DOHH2 (cell line): ENCODE results near the gene SHCBP1L.

Experiments
- H3F3A ChIP-seq: fragments of 200-600 bp; sonication (generic), shearing (Covaris generic); 2 replicates; pipeline ENCODE4 v1.6.0; 2016; ENCODE audit warnings: antibody characterized with exemption, mild to moderate bottlenecking; ENCODE audit not compliant: control insufficient read depth, insufficient read depth
- H3K27ac ChIP-seq: fragments of 200-600 bp; sonication (generic); 2 replicates; pipeline ENCODE4 v1.5.1; 2014; ENCODE audit warnings: low read depth, mild to moderate bottlenecking, low read length, moderate library complexity
- H3K27me3 ChIP-seq: fragments of 200-600 bp; sonication (generic); 2 replicates; pipeline ENCODE4 v1.6.1; 2014; ENCODE audit warnings: mild to moderate bottlenecking, low read length, mixed read lengths; ENCODE audit not compliant: control insufficient read depth
- H3K36me3 ChIP-seq: fragments of 200-600 bp; sonication (generic); 2 replicates; pipeline ENCODE4 v1.6.1; 2014; ENCODE audit warnings: mild to moderate bottlenecking, low read length, moderate library complexity, mixed read lengths; ENCODE audit not compliant: control insufficient read depth
- H3K4me1 ChIP-seq: fragments of 200-600 bp; sonication (generic); 2 replicates; pipeline ENCODE4 v1.6.1; 2014; ENCODE audit warnings: mild to moderate bottlenecking, low read length, mixed read lengths; ENCODE audit not compliant: control insufficient read depth
- H3K4me2 ChIP-seq: fragments of 200-600 bp; sonication (generic); 2 replicates; pipeline ENCODE4 v1.6.0; 2014; ENCODE audit warnings: mild to moderate bottlenecking, low read length, moderate library complexity
- H3K4me3 ChIP-seq: fragments of 200-600 bp; sonication (generic); 2 replicates; pipeline ENCODE4 v1.5.1; 2014; ENCODE audit warnings: mild to moderate bottlenecking, low read length, mixed read lengths
- H3K79me2 ChIP-seq: fragments of 200-600 bp; sonication (generic); 2 replicates; pipeline ENCODE4 v1.6.1; 2014; ENCODE audit warnings: mild to moderate bottlenecking, low read length, mixed read lengths; ENCODE audit not compliant: control insufficient read depth
- H3K9me2 ChIP-seq: fragments of 200-600 bp; sonication (generic); replicated peaks from 2 replicates; pipeline ENCODE4 v1.6.1; 2014; ENCODE audit warnings: mild to moderate bottlenecking, low read length, mixed read lengths; ENCODE audit not compliant: control insufficient read depth
- H3K9me3 ChIP-seq: fragments of 200-600 bp; sonication (generic); 2 replicates; pipeline ENCODE4 v1.6.1; 2014; ENCODE audit warnings: antibody characterized with exemption, low read length, mixed read lengths; ENCODE audit not compliant: control insufficient read depth, insufficient read depth
- H4K20me1 ChIP-seq: fragments of 200-600 bp; sonication (generic); 2 replicates; pipeline ENCODE4 v1.6.0; 2014; ENCODE audit warnings: low read depth, mild to moderate bottlenecking, antibody characterized with exemption, low read length, moderate library complexity; ENCODE audit not compliant: control insufficient read depth, insufficient read depth
- CTCF ChIP-seq: fragments of 200-600 bp; sonication (generic); IDR thresholded peaks from one replicate; pipeline ENCODE4 v1.5.1; 2014; ENCODE audit warnings: antibody characterized with exemption, mild to moderate bottlenecking, low read depth, low read length; ENCODE audit not compliant: poor library complexity, severe bottlenecking
- EZH2phosphoT487 ChIP-seq: fragments of 200-600 bp; sonication (generic); IDR thresholded peaks from 2 replicates; pipeline ENCODE4 v1.6.1; 2017; ENCODE audit warnings: borderline replicate concordance, mild to moderate bottlenecking, antibody characterized with exemption, low read length, moderate library complexity, mixed read lengths

Gene SHCBP1L

GRCh38 chr1:182851825-182852224 lies 101.1 kb downstream of the SHCBP1L start:
- H3K79me2 ChIP-seq: peaks cover 93% of the 10 kb centered on the region
- no peak overlapping the region for H3K4me3 ChIP-seq
- H3K4me1 ChIP-seq: no peaks in the 10 kb centered on the region
- H3K36me3 ChIP-seq: peaks cover 99% of the 10 kb centered on the region
- TF ChIP-seq CTCF (no peak), EZH2phosphoT487 (no peak)
- no peaks in the 10 kb centered on the region for H3K27me3 ChIP-seq
- peaks cover 14% of the 10 kb centered on the region for H3F3A ChIP-seq
- no peaks in the 10 kb centered on the region for H3K9me2 ChIP-seq
- H3K27ac ChIP-seq: no peak overlapping the region
- no peak overlapping the region for H3K4me2 ChIP-seq
- H4K20me1 ChIP-seq: peaks cover 48% of the 10 kb centered on the region
- H3K9me3 ChIP-seq: no peaks in the 10 kb centered on the region

- peaks cover 98% of the 10 kb centered on the region for H3K79me2 ChIP-seq
These were observed 102.6 kb downstream of the SHCBP1L start for GRCh38 chr1:182850319-182850718.

More at GRCh38 chr1:182850319-182850718, 102.6 kb downstream of the SHCBP1L start:
- Histone ChIP-seq H4K20me1 (peaks cover 52% of the 10 kb centered on the region), H3K9me3 (no peaks in the 10 kb centered on the region), H3K4me3 (no peak overlapping the region), H3K36me3 (peaks cover 99% of the 10 kb centered on the region), H3F3A (peaks cover 14% of the 10 kb centered on the region), H3K27ac (no peak overlapping the region), H3K4me1 (no peaks in the 10 kb centered on the region), H3K27me3 (no peaks in the 10 kb centered on the region), H3K4me2 (no peak overlapping the region), H3K9me2 (no peaks in the 10 kb centered on the region)
- no peak for TF ChIP-seq EZH2phosphoT487
- no peak for TF ChIP-seq CTCF
